DMS53 treated with DMSO at 0.1 percent for 48 hours (cell line): Measurements from ENCODE around the gene HAND2.

ENCODE experiments used
- DNase-seq: peaks from one replicate; lab custom pipeline; 2025; ENCODE audit not compliant: unreplicated experiment; lab: John Stamatoyannopoulos, UW

Gene HAND2

GRCh38 chr4:173521467-173522159 lies 8.4 kb downstream of the HAND2 start:
- no peak for DNase-seq

GRCh38 chr4:173520921-173521466 lies 9.0 kb downstream of the HAND2 start:
- DNase-seq: no peak

GRCh38 chr4:173519111-173520101 lies 10.6 kb downstream of the HAND2 start:
- no peak for DNase-seq

- DNase-seq: no peak
These were observed 11.5 kb downstream of the HAND2 start for GRCh38 chr4:173518425-173519102.

- no peak for DNase-seq
These were observed 12.1 kb downstream of the HAND2 start for GRCh38 chr4:173517781-173518424.

- DNase-seq: no peak
These were observed 13.2 kb downstream of the HAND2 start for GRCh38 chr4:173516621-173517524.

- no peak for DNase-seq
These were observed 14.6 kb downstream of the HAND2 start for GRCh38 chr4:173515458-173515857.

GRCh38 chr4:173514641-173515217 lies 15.3 kb downstream of the HAND2 start:
- no peak for DNase-seq

GRCh38 chr4:173513651-173514050 lies 16.4 kb downstream of the HAND2 start:
- DNase-seq: no peak

- DNase-seq: no peak
These were observed 18.2 kb downstream of the HAND2 start for GRCh38 chr4:173511787-173512361.

- DNase-seq: no peak
These were observed 20.7 kb downstream of the HAND2 start for GRCh38 chr4:173509036-173510001.

GRCh38 chr4:173508386-173509035 lies 21.5 kb downstream of the HAND2 start:
- no peak for DNase-seq

GRCh38 chr4:173507471-173508385 lies 22.3 kb downstream of the HAND2 start:
- DNase-seq: no peak

GRCh38 chr4:173506597-173507211 lies 23.3 kb downstream of the HAND2 start:
- no peak for DNase-seq

- peak; percentile 21 for DNase-seq
These were observed 24.0 kb downstream of the HAND2 start for GRCh38 chr4:173505924-173506518.

- no peak for DNase-seq
These were observed 25.9 kb downstream of the HAND2 start for GRCh38 chr4:173504181-173504503.
